PC-3 (cell line): ENCODE data around the gene HYAL1. TPM values are rescaled to one million over a fixed set of nuclear protein-coding genes. Genes with fewer than 3 reads are reported as not detected.

ENCODE experiments used
- ATAC-seq: fragments of 200-7000 bp; cut with Tn5 transposase; 2 replicates; pipeline ENCODE4 v1.9.1; 2020; ENCODE audit warnings: mild to moderate bottlenecking, moderate library complexity
- BruUV-seq: library from RNA; stranded (reverse); fragments of 400-500 nt; replicated peaks from 2 replicates; lab custom pipeline; 2021; lab: Mats Ljungman, UMichigan
- CTCF ChIA-PET: fragments of 300-600 bp; sonication (Branson Sonifier 250); formaldehyde crosslinking; loops from one replicate; lab custom pipeline; 2022; ENCODE audit warnings: antibody characterized with exemption; lab: Charles Lee
- POLR2A ChIA-PET: fragments of 300-600 bp; sonication (Branson Sonifier 250); formaldehyde crosslinking; loops from one replicate; lab custom pipeline; 2022; ENCODE audit warnings: antibody characterized with exemption; ENCODE audit not compliant: unreplicated experiment; lab: Charles Lee
- DNase-seq: peaks from one replicate; pipeline ENCODE4 v3.0.0-alpha.2; 2015
- H2AFZ ChIP-seq: fragments of 300-600 bp; sonication (generic); 2 replicates; pipeline ENCODE4 v1.6.0; 2016; ENCODE audit warnings: antibody characterized with exemption, low read length
- H3F3A ChIP-seq: fragments of 300-600 bp; sonication (generic); one replicate; pipeline ENCODE4 v1.6.0; 2017; ENCODE audit warnings: antibody characterized with exemption, low read length, control low read depth, mild to moderate bottlenecking; ENCODE audit not compliant: unreplicated experiment
- H3K27ac ChIP-seq: fragments of 300-600 bp; sonication (generic); 2 replicates; pipeline ENCODE4 v1.5.1; 2016; ENCODE audit warnings: mild to moderate bottlenecking, low read length
- H3K27me3 ChIP-seq: fragments of 300-600 bp; sonication (generic); 2 replicates; pipeline ENCODE4 v1.6.1; 2016; ENCODE audit warnings: low read length, mixed read lengths
- H3K36me3 ChIP-seq: fragments of 300-600 bp; sonication (generic); 2 replicates; pipeline ENCODE4 v1.6.1; 2016; ENCODE audit warnings: low read depth, mixed run types, low read length, mixed read lengths
- H3K4me1 ChIP-seq: fragments of 300-600 bp; sonication (generic); 2 replicates; pipeline ENCODE4 v1.5.1; 2016; ENCODE audit warnings: low read length; ENCODE audit not compliant: insufficient read depth
- H3K4me2 ChIP-seq: fragments of 300-600 bp; sonication (generic); 2 replicates; pipeline ENCODE4 v1.6.0; 2016; ENCODE audit warnings: low read length
- H3K4me3 ChIP-seq: fragments of 300-600 bp; sonication (generic); 2 replicates; pipeline ENCODE4 v1.5.1; 2016; ENCODE audit warnings: mild to moderate bottlenecking, low read length, mixed read lengths
- H3K79me2 ChIP-seq: fragments of 300-600 bp; sonication (generic); 2 replicates; pipeline ENCODE4 v1.6.1; 2017; ENCODE audit warnings: low read length, mixed read lengths
- H3K9ac ChIP-seq: fragments of 300-600 bp; sonication (generic); 2 replicates; pipeline ENCODE4 v1.6.0; 2016; ENCODE audit warnings: mild to moderate bottlenecking, low read length
- H3K9me2 ChIP-seq: fragments of 300-600 bp; sonication (generic); replicated peaks from 2 replicates; pipeline ENCODE4 v1.6.1; 2016; ENCODE audit warnings: mixed run types, low read length, mixed read lengths
- H3K9me3 ChIP-seq: fragments of 300-600 bp; sonication (generic); 2 replicates; pipeline ENCODE4 v1.6.1; 2016; ENCODE audit warnings: low read length, mixed read lengths
- H4K20me1 ChIP-seq: fragments of 300-600 bp; sonication (generic); 2 replicates; pipeline ENCODE4 v1.6.1; 2016; ENCODE audit warnings: low read length, mixed read lengths
- CTCF ChIP-seq: fragments of 300-600 bp; sonication (generic); conservative IDR thresholded peaks from 2 replicates; pipeline ENCODE4 v1.5.1; 2017; ENCODE audit warnings: antibody characterized with exemption, low read depth, mild to moderate bottlenecking, low read length
- EZH2 ChIP-seq: fragments of 300-600 bp; sonication (generic); IDR thresholded peaks from one replicate; pipeline ENCODE4 v1.6.1; 2017; ENCODE audit warnings: antibody characterized with exemption, mild to moderate bottlenecking, low read length; ENCODE audit not compliant: unreplicated experiment
- EZH2phosphoT487 ChIP-seq: fragments of 300-600 bp; sonication (generic); IDR thresholded peaks from 2 replicates; pipeline ENCODE4 v1.6.1; 2018; ENCODE audit warnings: mild to moderate bottlenecking, antibody characterized with exemption, low read length, borderline replicate concordance
- intact Hi-C: fragments of 100-400 bp; cut with micrococcal nuclease; formaldehyde crosslinking; loops from 2 replicates; pipeline ENCODE4 v1.9.0; 2023
- total RNA-seq: library from RNA; depleted of rRNA; stranded (reverse); fragments of >200 nt; gene quantifications from 2 replicates; pipeline ENCODE4 v1.2.3, GENCODE V29; 2014

HYAL1 gene
- total RNA-seq, 1 experiment from 2014 or later, result 1.3 TPM

GRCh38 chr3:50298836-50299637 lies 4.3 kb downstream of the HYAL1 start, which contains the start of the genes HYAL3 and NAA80:
TSS of gene HYAL3 (minus strand) at chr3:50299405. CDS start at chr3:50295602, 3,803 bp downstream.
TSS of gene NAA80 (minus strand) at chr3:50299405. CDS start at chr3:50297463, 1,942 bp downstream.
- DNase-seq, result peak; percentile 99
- POLR2A ChIA-PET, result interaction anchor here (0.6 to 1.8 kb wide), 4 partner anchors 10 to 52 kb away, joined by 3 to 12 read pairs (median 6); partner anchors contain the start of genes CYB561D2 and NPRL2
- Histone ChIP-seq H3K4me2 (peak within 1 kb of the TSS; percentile 98), H3F3A (no peaks in the 10 kb centered on the region), H3K9ac (peak within 1 kb of the TSS; percentile 93), H3K9me2 (no peaks in the 10 kb centered on the region), H3K9me3 (no peaks in the 10 kb centered on the region), H3K27ac (peak within 1 kb of the TSS; percentile 90), H3K79me2 (peaks cover 14% of the 10 kb centered on the region), H3K27me3 (no peaks in the 10 kb centered on the region), H3K36me3 (no peaks in the 10 kb centered on the region), H4K20me1 (no peaks in the 10 kb centered on the region), H3K4me3 (peak within 1 kb of the TSS; percentile 94), H2AFZ (peak within 1 kb of the TSS; percentile 86), H3K4me1 (peaks cover 20% of the 10 kb centered on the region)
- ATAC-seq, result peak; percentile 86
- BruUV-seq, result TSS peak; percentile 71
- TF ChIP-seq EZH2phosphoT487, result no peak
- TF ChIP-seq CTCF, result peak; percentile 36; the same call in 1 of the 2 replicates
- no peak for TF ChIP-seq EZH2
- CTCF ChIA-PET, result interaction anchor here (0.7 to 1.6 kb wide), 4 partner anchors 23 to 52 kb away, joined by 4 to 7 read pairs (median 6); no protein-coding TSS in a partner anchor
- intact Hi-C loops, result loop anchor here (1.0 to 2.0 kb wide), 3 partner anchors 18 to 64 kb away; no protein-coding TSS in a partner anchor

GRCh38 chr3:50297896-50298725 lies 5.3 kb downstream of the HYAL1 start:
- peak overlapping the region; percentile 76 for H3K27ac ChIP-seq
- H3K4me3 ChIP-seq, result peak overlapping the region; percentile 94
- no peaks in the 10 kb centered on the region for H3K27me3 ChIP-seq
- H3K79me2 ChIP-seq, result peaks cover 14% of the 10 kb centered on the region
- intact Hi-C loops, result loop anchor here (2.0 kb wide), 1 partner anchor 63 kb away; no protein-coding TSS in a partner anchor
- peaks cover 20% of the 10 kb centered on the region for H3K4me1 ChIP-seq
- BruUV-seq, result no TSS peak
- peak overlapping the region; percentile 98 for H3K4me2 ChIP-seq
- no peaks in the 10 kb centered on the region for H4K20me1 ChIP-seq
- TF ChIP-seq CTCF, result peak; percentile 6; the same call in 1 of the 2 replicates
- TF ChIP-seq EZH2phosphoT487, result no peak
- H2AFZ ChIP-seq, result no peak overlapping the region
- peak overlapping the region; percentile 93 for H3K9ac ChIP-seq
- ATAC-seq, result no peak
- ChIA-PET CTCF (interaction anchor here (0.7 to 1.6 kb wide), 2 partner anchors 23 to 26 kb away, joined by 3 to 7 read pairs; no protein-coding TSS in a partner anchor), POLR2A (interaction anchor here (1.8 kb wide), 1 partner anchor 39 kb away, joined by 9 read pairs; no protein-coding TSS in a partner anchor)
- H3K36me3 ChIP-seq, result no peaks in the 10 kb centered on the region
- H3F3A ChIP-seq, result no peaks in the 10 kb centered on the region
- H3K9me3 ChIP-seq, result no peaks in the 10 kb centered on the region
- no peaks in the 10 kb centered on the region for H3K9me2 ChIP-seq
- no peak for DNase-seq
